Measurements from ENCODE around the gene DAO.

Gene DAO

DNA sequence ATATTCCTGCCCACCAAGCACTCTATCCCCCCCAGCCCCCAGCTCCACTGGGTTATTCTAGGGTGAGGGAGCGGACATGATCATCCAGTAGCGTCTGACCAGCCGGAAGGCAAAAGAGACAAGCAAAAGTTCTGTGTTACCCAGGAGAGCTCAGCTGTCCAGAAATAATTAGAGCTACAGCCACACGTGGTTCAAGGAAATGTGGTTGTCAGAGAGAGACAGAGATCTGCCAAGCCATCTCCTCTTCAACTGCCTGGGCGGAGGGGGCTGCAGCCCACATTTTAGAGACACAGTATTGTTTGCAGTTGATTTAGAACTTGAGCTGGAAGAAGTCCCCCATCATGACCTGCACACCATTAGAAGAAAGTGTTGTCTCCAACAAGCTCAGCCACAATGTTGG is 30.4 kb downstream of the DAO start:
- H3K9me3 ChIP-seq (replicated peaks; ENCODE audit: low read length): no peaks in the 10 kb centered on the region
- H3K4me3 ChIP-seq (ENCODE audit: low read length): no peak overlapping the region
- H3K27me3 ChIP-seq (ENCODE audit: control insufficient read depth, insufficient read depth, low read length): peaks cover 24% of the 10 kb centered on the region
- no peak overlapping the region for H3K9ac ChIP-seq (ENCODE audit: low read depth, low read length)
- no peaks in the 10 kb centered on the region for H3K36me3 ChIP-seq (ENCODE audit: insufficient read depth, low read length)
- no peak overlapping the region for H3K4me2 ChIP-seq (ENCODE audit: low read length)
- H3K4me1 ChIP-seq (ENCODE audit: control insufficient read depth, insufficient read depth, low read length): peaks cover 6% of the 10 kb centered on the region

GRCh38 chr12:108911915-108912314 is 32.0 kb downstream of the DAO start:
- Histone ChIP-seq H3K4me1 (ENCODE audit: control insufficient read depth, insufficient read depth, low read length) (peaks cover 6% of the 10 kb centered on the region), H3K27me3 (ENCODE audit: control insufficient read depth, insufficient read depth, low read length) (peaks cover 16% of the 10 kb centered on the region), H3K36me3 (ENCODE audit: insufficient read depth, low read length) (no peaks in the 10 kb centered on the region), H3K4me3 (ENCODE audit: low read length) (no peak overlapping the region), H3K9ac (ENCODE audit: low read depth, low read length) (no peak overlapping the region), H3K9me3 (replicated peaks; ENCODE audit: low read length) (no peaks in the 10 kb centered on the region), H3K4me2 (ENCODE audit: low read length) (no peak overlapping the region)

DNA sequence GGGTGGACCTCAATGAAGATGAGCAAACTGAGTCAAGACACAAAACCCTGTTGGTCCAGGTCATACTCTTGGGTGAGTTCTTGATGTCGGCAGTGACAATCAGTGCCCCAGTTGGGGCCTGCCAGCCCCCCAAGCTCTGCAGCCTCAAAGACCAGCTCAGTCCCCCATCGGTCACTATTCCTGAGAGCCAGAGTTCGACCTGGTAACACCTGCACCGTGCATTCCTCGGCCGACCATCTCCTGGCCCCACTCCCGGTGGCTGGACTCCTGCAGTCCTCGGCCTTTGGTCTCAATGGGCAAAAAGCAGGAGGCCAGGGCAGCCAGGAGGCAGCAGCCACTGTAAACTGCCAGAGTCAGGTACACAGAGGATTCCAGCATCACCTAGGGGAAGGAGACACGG is 32.5 kb downstream of the DAO start:
- Histone ChIP-seq H3K9ac (ENCODE audit: low read depth, low read length) (no peak overlapping the region), H3K4me3 (ENCODE audit: low read length) (no peak overlapping the region), H3K4me2 (ENCODE audit: low read length) (no peak overlapping the region), H3K9me3 (replicated peaks; ENCODE audit: low read length) (no peaks in the 10 kb centered on the region), H3K27me3 (ENCODE audit: control insufficient read depth, insufficient read depth, low read length) (peaks cover 16% of the 10 kb centered on the region), H3K36me3 (ENCODE audit: insufficient read depth, low read length) (no peaks in the 10 kb centered on the region), H3K4me1 (ENCODE audit: control insufficient read depth, insufficient read depth, low read length) (peaks cover 6% of the 10 kb centered on the region)

GRCh38 chr12:108914121-108914531 is 34.2 kb downstream of the DAO start:
- Histone ChIP-seq H3K4me3 (ENCODE audit: low read length) (no peak overlapping the region), H3K27me3 (ENCODE audit: control insufficient read depth, insufficient read depth, low read length) (peaks cover 7% of the 10 kb centered on the region), H3K4me1 (ENCODE audit: control insufficient read depth, insufficient read depth, low read length) (peaks cover 6% of the 10 kb centered on the region), H3K36me3 (ENCODE audit: insufficient read depth, low read length) (no peaks in the 10 kb centered on the region), H3K9me3 (replicated peaks; ENCODE audit: low read length) (no peaks in the 10 kb centered on the region), H3K9ac (ENCODE audit: low read depth, low read length) (no peak overlapping the region), H3K4me2 (ENCODE audit: low read length) (no peak overlapping the region)

GRCh38 chr12:108915632-108916133 is 35.8 kb downstream of the DAO start:
- Histone ChIP-seq H3K4me3 (ENCODE audit: low read length) (no peak overlapping the region), H3K4me2 (ENCODE audit: low read length) (no peak overlapping the region), H3K27me3 (ENCODE audit: control insufficient read depth, insufficient read depth, low read length) (peaks cover 2% of the 10 kb centered on the region), H3K9me3 (replicated peaks; ENCODE audit: low read length) (no peaks in the 10 kb centered on the region), H3K36me3 (ENCODE audit: insufficient read depth, low read length) (no peaks in the 10 kb centered on the region), H3K4me1 (ENCODE audit: control insufficient read depth, insufficient read depth, low read length) (peaks cover 6% of the 10 kb centered on the region), H3K9ac (ENCODE audit: low read depth, low read length) (no peak overlapping the region)

GRCh38 chr12:108916336-108916735 is 36.4 kb downstream of the DAO start:
- Histone ChIP-seq H3K9me3 (replicated peaks; ENCODE audit: low read length) (no peaks in the 10 kb centered on the region), H3K36me3 (ENCODE audit: insufficient read depth, low read length) (no peaks in the 10 kb centered on the region), H3K4me1 (ENCODE audit: control insufficient read depth, insufficient read depth, low read length) (peaks cover 6% of the 10 kb centered on the region), H3K9ac (ENCODE audit: low read depth, low read length) (no peak overlapping the region), H3K4me2 (ENCODE audit: low read length) (no peak overlapping the region), H3K4me3 (ENCODE audit: low read length) (no peak overlapping the region), H3K27me3 (ENCODE audit: control insufficient read depth, insufficient read depth, low read length) (peaks cover 3% of the 10 kb centered on the region)

GRCh38 chr12:108918206-108918605 is 38.3 kb downstream of the DAO start:
- Histone ChIP-seq H3K4me1 (ENCODE audit: control insufficient read depth, insufficient read depth, low read length) (peaks cover 6% of the 10 kb centered on the region), H3K9ac (ENCODE audit: low read depth, low read length) (no peak overlapping the region), H3K27me3 (ENCODE audit: control insufficient read depth, insufficient read depth, low read length) (peaks cover 6% of the 10 kb centered on the region), H3K36me3 (ENCODE audit: insufficient read depth, low read length) (no peaks in the 10 kb centered on the region), H3K4me3 (ENCODE audit: low read length) (no peak overlapping the region), H3K9me3 (replicated peaks; ENCODE audit: low read length) (no peaks in the 10 kb centered on the region), H3K4me2 (ENCODE audit: low read length) (no peak overlapping the region)

GRCh38 chr12:108918960-108919642 is 39.2 kb downstream of the DAO start:
- Histone ChIP-seq H3K36me3 (ENCODE audit: insufficient read depth, low read length) (no peaks in the 10 kb centered on the region), H3K4me2 (ENCODE audit: low read length) (no peak overlapping the region), H3K4me1 (ENCODE audit: control insufficient read depth, insufficient read depth, low read length) (peaks cover under 1% of the 10 kb centered on the region), H3K9me3 (replicated peaks; ENCODE audit: low read length) (no peaks in the 10 kb centered on the region), H3K9ac (ENCODE audit: low read depth, low read length) (no peak overlapping the region), H3K27me3 (ENCODE audit: control insufficient read depth, insufficient read depth, low read length) (peaks cover 13% of the 10 kb centered on the region), H3K4me3 (ENCODE audit: low read length) (no peak overlapping the region)

DNA sequence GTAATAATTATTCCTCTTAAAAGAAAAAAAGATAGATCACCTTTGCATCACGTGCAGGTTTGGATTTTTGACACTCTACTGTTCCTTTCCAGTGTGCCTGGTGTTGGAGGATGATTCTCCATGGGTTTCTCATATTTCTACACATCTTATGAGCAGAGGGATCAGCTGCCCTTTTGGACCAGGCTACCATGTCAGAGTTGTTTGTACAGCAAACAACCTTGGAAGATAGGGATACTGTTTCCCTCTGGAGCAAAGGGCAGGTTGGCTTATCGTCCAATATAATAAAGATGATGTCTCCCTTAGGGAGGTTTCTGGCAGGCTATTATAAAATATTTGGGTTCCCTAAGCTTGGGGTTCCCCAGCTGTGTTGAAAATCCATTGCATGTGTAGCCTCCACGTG is 42.1 kb downstream of the DAO start:
- Histone ChIP-seq H3K27me3 (ENCODE audit: control insufficient read depth, insufficient read depth, low read length) (peaks cover 13% of the 10 kb centered on the region), H3K4me1 (ENCODE audit: control insufficient read depth, insufficient read depth, low read length) (no peaks in the 10 kb centered on the region), H3K4me3 (ENCODE audit: low read length) (no peak overlapping the region), H3K9ac (ENCODE audit: low read depth, low read length) (no peak overlapping the region), H3K9me3 (replicated peaks; ENCODE audit: low read length) (no peaks in the 10 kb centered on the region), H3K36me3 (ENCODE audit: insufficient read depth, low read length) (no peaks in the 10 kb centered on the region), H3K4me2 (ENCODE audit: low read length) (no peak overlapping the region)

DNA sequence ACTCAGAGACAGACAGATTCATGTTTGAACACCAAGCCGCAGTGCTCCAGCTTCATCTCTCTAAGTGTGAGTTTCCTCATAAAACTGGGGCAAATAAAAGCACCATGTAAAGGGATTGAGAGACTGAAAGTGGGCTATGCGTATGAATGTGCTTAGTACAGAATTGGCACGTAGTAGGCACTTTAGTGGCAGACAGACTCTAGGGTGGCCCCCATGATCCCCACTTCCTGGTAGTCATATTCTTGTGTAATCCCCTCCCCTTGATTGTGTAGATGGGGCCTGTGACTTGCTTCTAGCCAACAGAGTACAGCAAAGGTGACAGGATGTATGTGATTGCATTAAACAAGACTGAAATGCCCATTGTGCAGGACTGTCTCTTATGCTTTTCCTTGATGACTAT is 43.0 kb downstream of the DAO start:
- no peak overlapping the region for H3K4me3 ChIP-seq (ENCODE audit: low read length)
- H3K4me2 ChIP-seq (ENCODE audit: low read length): no peak overlapping the region
- H3K9me3 ChIP-seq (replicated peaks; ENCODE audit: low read length): no peaks in the 10 kb centered on the region
- no peak overlapping the region for H3K9ac ChIP-seq (ENCODE audit: low read depth, low read length)
- peaks cover 13% of the 10 kb centered on the region for H3K27me3 ChIP-seq (ENCODE audit: control insufficient read depth, insufficient read depth, low read length)
- H3K4me1 ChIP-seq (ENCODE audit: control insufficient read depth, insufficient read depth, low read length): no peaks in the 10 kb centered on the region
- no peaks in the 10 kb centered on the region for H3K36me3 ChIP-seq (ENCODE audit: insufficient read depth, low read length)

DNA sequence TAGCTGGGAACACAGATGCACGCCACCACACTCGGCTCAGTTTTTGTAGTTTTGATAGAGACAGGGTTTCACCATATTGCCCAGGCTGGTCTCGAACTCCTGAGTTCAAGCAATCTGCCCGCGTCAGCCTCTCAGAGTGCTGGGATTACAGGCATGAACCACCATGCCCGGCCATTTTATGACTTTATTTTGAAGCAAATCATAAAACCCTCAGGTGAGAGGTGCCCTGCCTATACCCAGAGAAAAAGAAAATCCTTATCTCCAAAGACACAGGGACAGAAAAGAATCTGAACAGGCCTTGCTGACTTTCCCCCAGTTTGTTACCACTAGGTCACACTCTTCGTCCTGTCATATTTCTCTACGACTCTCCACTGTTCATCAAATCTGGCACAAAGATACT is 48.8 kb downstream of the DAO start:
- Histone ChIP-seq H3K9ac (ENCODE audit: low read depth, low read length) (no peak overlapping the region), H3K4me1 (ENCODE audit: control insufficient read depth, insufficient read depth, low read length) (no peaks in the 10 kb centered on the region), H3K36me3 (ENCODE audit: insufficient read depth, low read length) (no peaks in the 10 kb centered on the region), H3K4me3 (ENCODE audit: low read length) (no peak overlapping the region), H3K4me2 (ENCODE audit: low read length) (no peak overlapping the region), H3K9me3 (replicated peaks; ENCODE audit: low read length) (no peaks in the 10 kb centered on the region), H3K27me3 (ENCODE audit: control insufficient read depth, insufficient read depth, low read length) (peaks cover 17% of the 10 kb centered on the region)

GRCh38 chr12:108930155-108930554 is 50.3 kb downstream of the DAO start:
- no peak overlapping the region for H3K9ac ChIP-seq (ENCODE audit: low read depth, low read length)
- H3K27me3 ChIP-seq (ENCODE audit: control insufficient read depth, insufficient read depth, low read length): peaks cover 25% of the 10 kb centered on the region
- no peak overlapping the region for H3K4me2 ChIP-seq (ENCODE audit: low read length)
- H3K9me3 ChIP-seq (replicated peaks; ENCODE audit: low read length): no peaks in the 10 kb centered on the region
- H3K36me3 ChIP-seq (ENCODE audit: insufficient read depth, low read length): no peaks in the 10 kb centered on the region
- H3K4me3 ChIP-seq (ENCODE audit: low read length): no peak overlapping the region
- no peaks in the 10 kb centered on the region for H3K4me1 ChIP-seq (ENCODE audit: control insufficient read depth, insufficient read depth, low read length)
